GM18508 (cell line): ENCODE results near the gene RABGAP1.

Experiments
- ATAC-seq: cut with Tn5 transposase; IDR thresholded peaks from one replicate; pipeline ENCODE4 v1.9.1; 2021; ENCODE audit warnings: moderate number of reproducible peaks; ENCODE audit not compliant: insufficient read depth, unreplicated experiment

RABGAP1 gene

DNA sequence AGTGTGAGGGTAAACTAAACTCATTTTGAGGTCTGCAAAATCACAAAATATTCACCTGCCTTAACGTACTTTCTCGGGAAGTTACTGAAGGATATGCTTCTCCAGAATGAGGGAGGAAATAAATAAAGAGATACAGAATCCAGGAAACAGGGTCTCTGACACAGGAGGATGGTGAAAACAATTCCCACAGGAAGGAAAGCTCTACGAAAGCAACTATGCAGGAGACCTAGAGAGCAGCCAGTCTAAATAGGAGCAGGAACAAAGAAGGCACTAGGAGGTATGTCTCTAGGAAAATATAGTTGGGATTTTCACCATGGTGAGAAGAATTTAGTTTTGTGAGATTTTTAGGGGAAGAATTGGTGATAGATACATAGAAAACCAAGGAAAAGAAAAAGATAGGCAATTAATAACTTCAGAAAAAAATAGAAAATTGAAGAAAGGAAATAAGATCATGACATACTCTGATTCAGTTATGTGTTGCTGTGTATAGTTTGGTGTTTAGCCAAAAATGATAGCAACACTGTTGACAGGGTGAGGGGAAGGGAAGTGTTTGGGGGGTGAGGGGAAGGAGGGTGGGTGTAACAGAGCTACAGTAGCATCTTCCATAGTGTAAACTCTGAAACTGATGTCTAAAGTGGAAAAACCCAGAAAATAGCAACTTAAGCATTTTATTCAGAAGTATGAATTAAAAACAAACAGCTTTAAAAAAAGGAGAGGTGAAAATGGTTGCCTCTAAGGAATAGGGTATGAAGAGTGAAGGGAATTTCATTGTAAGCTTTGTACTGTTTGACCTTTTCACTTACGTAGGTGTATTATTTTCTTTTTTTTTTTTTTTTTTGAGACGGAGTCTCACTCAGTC is 102.5 kb downstream of the RABGAP1 start:
- ATAC-seq = no peak

DNA sequence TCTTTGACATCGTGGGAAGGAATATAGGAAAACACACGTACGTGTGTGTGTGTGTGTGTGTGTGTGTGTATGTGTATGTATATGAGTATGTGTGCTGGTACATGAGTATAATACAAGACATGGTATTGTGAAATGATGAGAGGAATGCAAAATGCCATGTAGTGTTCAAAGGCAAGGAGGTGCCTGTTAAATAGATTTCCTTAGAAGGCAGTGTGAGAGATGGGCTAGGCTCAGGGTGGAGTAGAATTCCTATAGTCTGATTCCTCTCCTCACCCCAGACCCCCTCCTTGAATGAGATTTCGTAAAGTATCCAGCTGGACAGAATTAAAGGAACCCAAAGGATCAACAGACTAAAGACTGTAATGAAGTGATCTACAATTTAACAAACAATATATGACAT is 103.8 kb downstream of the RABGAP1 start:
- no peak for ATAC-seq

DNA sequence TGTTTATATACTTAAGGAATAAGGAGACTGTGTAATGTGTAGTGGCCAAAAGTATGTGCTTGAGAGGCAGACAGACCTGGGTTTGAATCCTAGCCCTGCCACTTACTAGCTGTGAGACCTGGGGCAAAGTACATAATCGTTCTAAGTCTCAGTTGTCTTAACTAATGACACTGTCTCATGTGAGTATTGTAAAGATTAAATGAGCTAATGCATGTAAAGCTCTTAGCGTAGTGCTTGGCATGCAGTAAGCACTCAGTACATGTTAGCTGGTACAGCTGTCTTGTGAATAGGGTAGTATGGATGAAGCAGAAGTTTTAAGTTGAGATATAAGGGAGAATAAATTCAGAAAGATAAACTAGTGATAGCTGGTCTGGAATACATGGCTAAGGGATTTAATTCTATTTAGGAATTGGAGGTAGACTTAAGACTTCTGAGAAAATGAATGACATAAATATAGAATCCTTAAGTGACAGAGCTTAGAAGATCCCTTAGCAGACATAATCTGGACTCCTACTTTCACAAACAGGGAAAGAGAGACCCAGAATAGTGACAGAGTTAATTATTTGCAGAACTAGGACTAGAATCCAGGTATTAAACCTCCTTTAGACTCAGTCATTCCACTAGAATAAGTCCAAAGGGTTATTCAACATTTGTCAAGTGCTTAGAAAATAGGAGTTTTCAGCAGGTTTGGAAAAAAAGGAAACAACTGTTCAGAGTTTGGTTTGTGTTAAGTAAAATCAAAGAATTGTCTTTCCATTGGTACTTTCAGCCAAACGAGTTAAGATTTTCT is 105.8 kb downstream of the RABGAP1 start:
- ATAC-seq = no peak

DNA sequence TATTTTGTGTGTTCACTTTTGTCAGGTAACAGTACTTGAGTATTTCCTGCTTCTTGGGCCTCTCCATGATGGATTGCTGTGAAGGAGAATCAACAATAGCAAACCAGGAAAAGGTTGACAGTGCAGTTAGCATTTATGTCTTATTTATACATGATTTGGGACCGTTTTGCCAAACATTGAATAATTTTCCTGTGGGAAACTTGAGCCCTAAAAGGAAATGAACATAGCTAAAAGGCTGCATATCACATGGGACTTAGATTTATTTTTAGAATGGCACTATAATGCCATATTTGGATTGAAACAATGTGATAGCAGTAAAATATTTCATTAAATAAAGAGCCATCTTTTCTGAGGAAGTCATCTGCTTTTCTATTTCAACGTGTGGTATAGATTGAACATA is 107.9 kb downstream of the RABGAP1 start:
- no peak for ATAC-seq

DNA sequence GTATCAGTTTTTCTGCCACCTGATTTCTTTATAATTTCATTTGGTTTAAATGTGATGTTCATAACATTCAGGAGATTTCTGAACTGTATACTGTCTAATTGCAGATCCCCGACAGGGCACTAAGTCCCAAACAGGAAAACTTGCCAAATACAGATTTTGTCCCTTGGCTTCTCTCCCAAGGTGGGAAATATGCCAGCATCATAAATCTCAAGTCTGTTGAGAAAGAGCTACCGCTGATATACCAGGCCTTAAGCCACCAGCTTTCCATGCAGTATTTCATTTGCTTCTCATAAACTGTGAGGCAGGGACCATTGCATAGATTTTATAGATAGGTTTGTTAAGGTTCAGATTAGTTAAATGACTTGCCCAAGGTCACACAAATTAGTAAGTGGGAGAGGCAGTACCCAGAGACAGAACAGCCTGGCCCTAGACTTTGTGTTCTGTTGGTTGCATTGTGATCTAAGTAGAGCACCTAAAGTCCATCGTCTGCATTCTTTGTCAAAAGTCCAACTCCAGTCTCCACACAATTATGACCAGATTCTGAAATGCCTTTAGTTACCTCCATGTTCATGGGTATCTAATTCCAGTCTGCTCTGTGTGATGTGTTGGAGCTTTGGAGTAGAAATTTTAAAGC is 108.9 kb downstream of the RABGAP1 start:
- no peak for ATAC-seq

DNA sequence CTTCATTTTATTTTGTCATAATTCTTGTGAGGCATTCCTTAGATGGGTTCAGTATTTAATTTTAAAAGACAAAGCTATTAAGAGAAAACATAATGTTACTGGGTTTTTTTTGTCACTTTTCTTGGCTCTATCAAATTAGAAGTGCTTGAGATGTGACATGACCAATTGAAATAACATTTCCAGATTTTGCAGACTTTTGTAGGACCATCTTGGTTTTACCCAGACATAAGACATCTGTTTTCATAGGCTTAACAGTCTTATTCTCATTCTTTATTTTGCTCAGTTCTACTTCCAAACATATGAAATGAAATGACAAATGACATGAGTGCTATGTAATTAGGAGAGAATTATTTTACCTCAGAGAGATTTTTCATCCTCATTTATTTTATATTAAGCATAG is 112.2 kb downstream of the RABGAP1 start:
- ATAC-seq = no peak

DNA sequence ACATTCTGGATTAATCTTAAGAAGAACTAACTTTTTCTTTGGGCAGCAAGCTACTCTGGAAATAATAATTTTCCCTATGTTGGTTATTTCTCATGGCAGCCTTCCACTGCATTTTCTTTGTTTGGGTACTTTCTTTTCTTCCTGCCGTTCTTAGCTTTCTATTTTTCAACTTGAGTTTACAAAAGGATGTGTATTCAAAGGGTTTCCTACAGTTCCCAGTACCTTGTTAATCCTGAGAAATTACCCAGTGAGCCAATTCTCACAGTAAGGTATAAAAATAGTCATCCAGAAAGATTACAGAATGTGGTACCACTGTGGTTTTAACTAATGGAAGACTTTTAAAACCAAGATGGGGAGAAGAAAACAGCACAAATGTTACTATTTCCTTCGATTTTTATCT is 112.9 kb downstream of the RABGAP1 start:
- no peak for ATAC-seq

DNA sequence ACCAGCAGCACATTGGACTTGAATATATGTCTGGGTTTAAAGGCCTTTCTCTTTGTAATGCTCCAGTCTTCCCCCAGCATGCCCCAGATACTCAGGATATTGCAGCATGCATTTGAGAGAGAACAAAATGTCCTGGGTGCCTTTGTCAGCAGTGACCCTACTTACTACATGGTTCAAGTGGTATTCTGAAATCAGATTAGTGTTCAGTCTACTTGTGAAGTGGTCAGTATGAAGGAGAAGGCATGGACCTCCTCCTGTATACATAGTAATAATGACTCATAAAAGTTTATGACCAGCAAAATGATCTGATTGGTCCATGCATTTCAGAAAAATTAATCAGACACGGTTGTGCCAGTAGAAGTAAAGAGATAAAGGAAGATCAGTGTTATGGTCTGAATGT is 118.0 kb downstream of the RABGAP1 start:
- ATAC-seq = no peak

DNA sequence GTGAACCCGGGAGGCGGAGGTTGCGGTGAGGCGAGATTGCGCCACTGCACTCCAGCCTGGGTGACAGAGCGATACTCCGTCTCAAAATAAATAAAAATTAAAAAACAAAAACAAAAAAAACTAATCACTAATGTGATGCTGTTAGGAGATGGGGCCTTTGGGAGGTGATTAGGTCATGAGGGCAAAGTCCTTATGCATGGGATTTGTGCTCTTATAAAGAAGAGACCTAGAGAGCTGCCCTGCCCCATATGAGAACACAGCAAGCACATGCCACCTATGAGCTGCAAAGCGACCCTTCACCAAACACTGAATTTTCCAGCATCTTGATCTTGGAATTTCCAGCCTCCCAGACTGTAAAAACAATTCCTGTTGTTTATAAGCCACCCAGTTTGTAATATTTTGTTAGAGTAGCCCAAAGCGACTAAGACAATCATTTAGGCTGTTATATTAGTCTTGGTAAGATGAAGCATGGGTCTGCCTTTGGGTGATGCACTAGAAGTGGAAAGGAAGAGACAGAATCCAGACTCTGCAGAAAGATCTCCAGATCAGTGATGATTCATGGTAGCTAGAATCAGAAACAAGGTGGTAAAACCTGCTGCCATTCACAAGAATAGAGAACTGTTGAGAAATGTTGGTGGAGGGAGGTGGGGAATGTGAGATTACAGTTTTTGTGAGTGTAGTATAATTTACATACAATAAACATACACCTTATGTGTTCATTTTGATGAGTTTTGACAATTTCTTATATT is 118.8 kb downstream of the RABGAP1 start:
- no peak for ATAC-seq

DNA sequence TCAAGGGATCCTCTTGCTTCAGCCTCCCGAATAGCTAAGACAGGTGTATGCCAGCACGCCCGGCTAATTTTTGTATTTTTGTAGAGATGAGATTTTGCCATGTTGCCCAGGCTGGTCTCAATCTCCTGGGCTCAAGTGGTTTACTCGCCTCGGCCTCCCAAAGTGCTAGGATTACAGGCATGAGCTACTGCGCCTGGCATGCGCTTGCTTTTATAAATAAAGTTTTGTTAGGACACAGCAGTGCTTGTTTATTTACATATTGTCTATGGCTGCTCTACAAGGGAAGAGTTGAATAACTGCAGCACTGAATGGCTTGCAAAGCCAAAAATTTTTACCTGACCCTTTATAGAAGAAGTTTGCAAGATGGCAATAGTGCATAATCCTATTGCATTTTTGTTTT is 120.4 kb downstream of the RABGAP1 start:
- no peak for ATAC-seq

DNA sequence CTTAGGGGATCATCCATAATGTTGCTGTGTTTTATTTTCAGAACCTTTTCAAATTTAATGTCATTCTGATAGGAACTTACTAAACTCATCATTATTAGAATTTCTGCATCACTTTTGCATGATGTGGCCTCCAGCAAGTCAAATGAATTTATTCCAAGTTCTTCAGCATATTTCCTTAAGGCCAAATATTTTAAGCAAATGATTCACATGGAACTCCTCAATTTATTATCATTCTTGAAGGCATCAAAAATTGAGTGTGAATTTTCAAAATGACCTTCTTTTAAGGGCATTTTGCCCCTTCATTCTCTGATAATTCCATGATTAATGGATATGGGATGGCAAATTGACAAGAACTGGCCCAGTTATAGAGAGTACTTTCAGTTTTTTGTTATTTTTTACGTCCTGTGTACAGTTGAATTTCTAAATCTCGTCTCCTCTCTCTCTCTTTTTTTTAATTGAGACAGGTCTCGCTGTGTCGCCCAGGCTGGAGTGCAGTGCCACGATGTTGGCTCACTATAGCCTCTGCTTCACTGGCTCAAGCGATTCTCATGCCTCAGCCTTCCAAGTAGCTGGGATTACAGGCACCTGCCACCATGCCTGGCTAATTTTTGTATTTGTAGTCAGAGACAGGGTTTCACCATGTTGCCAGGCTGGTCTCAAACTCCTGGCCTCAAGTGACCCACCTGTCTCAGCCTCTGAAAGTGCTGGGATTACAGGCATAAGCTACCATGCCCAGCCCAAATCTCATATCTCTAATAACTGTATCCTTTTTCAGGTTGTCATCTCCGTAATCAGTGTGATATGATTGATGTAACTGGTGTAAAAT is 121.7 kb downstream of the RABGAP1 start:
- ATAC-seq = no peak

DNA sequence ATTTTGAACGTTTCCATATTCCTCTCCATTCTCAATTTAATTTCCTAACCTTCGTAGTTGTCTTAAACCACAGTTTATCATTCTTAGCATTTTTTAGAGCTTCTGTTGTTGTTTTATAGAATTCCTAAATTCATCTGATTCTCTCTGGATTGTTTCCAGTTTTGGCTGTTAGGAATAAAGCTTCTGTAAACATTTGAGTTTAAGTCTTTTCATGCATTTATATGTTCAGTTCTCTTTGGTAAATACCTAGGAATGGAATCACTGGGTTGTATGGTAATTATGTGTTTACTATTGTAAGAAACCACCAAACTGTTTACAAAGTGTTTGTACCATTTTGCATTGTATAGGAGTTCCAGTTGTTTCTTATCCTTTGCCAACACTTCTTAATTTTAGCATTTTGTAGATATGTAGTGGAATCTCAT is 122.4 kb downstream of the RABGAP1 start:
- no peak for ATAC-seq

DNA sequence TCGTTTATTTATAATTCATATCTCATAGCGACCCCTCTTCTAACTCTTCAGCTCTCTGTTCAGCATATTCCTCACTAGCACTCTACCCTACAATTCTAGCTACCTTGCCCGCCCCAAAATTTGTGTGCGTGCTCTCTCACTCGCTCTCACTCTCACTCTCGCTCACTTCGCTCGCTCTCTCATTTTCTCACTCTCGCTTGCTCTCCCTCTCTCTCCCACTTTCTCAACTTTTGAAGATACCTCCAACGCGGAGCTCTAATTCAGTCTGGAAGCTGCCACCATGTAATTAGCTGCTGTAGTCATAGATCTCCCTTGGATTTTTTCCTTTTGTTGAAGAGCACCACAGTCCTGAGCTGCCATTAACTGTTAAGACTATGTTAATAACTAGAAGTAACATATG is 123.1 kb downstream of the RABGAP1 start:
- ATAC-seq = no peak

DNA sequence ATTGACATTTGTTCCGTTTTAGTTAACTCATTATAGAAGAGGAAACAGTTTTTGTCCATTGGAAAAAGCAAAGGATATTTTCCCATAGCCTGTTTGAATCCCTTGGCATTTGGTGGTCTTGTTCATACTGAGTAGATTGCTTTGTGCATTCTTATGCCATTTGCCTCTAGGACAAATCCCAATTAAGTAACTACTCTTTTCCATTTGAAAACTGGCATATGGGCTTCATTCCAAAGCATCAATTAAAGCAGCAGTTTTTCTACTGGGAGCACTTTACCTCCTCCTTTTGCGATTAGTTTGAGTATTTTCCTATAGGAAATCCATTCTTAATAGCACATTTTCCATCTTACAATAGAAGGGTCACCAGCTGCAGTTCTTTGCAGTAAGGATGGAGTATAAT is 123.9 kb downstream of the RABGAP1 start:
- no peak for ATAC-seq

DNA sequence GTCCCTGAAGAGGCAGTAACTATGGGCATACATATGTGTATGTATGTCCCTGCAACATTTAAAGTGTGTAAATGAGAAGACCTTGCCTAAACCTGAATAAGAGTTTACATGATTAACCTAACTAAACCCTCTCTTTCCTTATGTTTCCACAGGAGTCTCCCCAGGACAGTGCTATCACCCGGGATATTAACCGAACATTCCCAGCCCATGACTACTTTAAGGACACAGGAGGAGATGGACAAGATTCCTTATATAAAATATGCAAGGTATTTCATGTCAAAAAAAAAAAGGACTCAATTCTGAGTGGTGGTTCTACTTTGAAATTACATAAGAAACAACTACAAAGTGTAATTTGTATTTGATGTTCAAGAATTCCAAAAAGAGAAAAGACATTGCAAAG is 124.4 kb downstream of the RABGAP1 start:
- ATAC-seq = no peak

DNA sequence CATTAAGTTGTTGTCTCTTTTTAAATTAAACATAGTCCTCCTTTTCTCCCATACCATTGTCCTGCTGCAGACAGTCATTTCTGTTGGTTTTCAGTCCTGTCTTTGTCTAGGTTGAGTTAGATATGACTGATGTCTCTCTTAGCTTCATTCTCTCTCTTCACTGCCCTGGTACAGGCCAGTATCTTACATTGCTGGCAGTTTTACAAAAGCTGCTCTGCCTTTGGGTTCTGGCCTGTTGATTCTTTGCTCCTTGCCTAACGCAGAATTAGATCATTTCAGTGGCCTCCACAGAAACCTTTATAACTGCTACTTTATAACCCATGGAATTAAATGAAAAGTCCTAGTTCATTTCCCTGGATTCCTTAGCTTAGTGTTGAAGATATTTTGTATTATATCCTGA is 126.3 kb downstream of the RABGAP1 start:
- no peak for ATAC-seq

DNA sequence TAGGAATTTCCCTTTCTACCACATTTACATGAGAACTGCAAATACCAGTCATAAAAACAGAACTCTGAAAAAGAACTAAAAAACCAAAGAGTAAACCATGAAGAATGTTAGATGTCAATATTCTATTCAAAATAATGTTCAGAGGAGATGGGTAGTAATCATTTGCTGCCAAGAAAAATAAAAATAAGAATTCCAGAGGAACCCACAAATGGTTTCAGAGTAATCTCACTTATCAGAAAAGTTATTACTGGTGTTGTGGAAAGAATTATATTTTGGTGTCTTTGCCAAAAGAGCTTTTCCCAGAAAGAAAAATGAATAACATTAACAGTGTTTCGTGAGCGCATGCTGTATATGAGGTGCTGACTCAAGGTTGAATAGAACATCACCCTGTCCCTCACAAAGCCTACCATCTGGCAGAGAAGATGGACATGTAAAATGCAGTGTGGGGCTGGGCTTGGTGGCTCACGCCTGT is 128.2 kb downstream of the RABGAP1 start:
- ATAC-seq = no peak

DNA sequence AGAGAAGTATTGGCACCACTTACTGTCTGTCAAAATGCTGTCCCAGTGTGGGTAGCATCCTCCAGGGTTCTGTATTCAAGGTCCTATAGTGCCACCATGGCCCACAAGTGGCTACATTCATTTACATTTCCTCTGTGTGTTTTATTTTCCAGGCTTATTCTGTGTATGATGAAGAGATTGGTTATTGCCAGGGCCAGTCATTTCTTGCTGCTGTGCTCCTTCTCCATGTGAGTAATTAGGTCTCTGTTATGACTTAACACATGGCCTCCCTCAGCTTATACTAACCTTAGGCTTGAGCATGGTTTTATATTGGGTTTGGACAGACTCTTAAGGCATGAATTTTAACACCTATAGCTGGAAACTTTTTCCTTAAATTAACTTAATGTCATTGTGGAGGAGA is 129.4 kb downstream of the RABGAP1 start:
- ATAC-seq = no peak

DNA sequence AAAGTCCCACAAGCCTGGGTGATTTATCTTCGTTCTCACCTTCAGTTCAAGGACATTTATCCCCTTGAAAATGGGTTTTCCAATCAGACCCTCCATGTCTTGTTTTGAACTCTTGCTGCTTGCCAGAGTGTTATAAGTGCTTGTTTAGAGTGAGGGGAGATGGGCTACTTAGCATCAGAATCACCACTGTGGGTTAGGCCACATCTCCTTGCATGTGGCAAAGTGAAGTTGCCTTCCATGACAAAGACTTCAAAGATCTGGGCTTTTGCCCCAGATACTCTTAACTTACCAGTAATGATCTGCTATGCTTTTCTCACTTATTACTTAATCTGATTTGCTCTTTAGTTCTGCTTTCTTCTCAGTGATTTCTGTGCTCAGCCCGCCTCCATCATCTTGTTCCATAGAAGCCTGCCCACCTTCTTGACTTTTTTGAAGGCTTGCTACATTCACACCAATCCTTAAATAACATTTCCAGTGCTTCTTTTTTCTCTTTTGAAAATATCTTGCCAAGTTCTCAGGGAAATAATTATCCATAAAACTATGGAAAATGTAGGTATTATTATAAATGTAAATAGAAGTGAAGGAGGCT is 131.7 kb downstream of the RABGAP1 start:
- ATAC-seq = no peak
